GM21825 (cell line): ENCODE results near the gene POLG.

ENCODE experiments used
- ATAC-seq: cut with Tn5 transposase; IDR thresholded peaks from one replicate; pipeline ENCODE4 v1.9.1; 2021; ENCODE audit warnings: mild to moderate bottlenecking, moderate library complexity; ENCODE audit not compliant: unreplicated experiment

POLG gene

GRCh38 chr15:89327113-89327512, 7.5 kb downstream of the POLG start:
- ATAC-seq: no peak

- no peak for ATAC-seq
These were observed 8.3 kb downstream of the POLG start for GRCh38 chr15:89326316-89326715.

GRCh38 chr15:89325039-89325803, 9.4 kb downstream of the POLG start:
- no peak for ATAC-seq

GRCh38 chr15:89323825-89324224, 10.8 kb downstream of the POLG start:
- no peak for ATAC-seq

GRCh38 chr15:89322822-89323221, 11.8 kb downstream of the POLG start:
- ATAC-seq: no peak

GRCh38 chr15:89321521-89322410, 12.9 kb downstream of the POLG start:
- no peak for ATAC-seq

GRCh38 chr15:89320200-89320599, 14.4 kb downstream of the POLG start:
- no peak for ATAC-seq

GRCh38 chr15:89319678-89320077, 14.9 kb downstream of the POLG start:
- no peak for ATAC-seq

- ATAC-seq: no peak
These were observed 17.4 kb downstream of the POLG start for GRCh38 chr15:89317186-89317720.

- no peak for ATAC-seq
These were observed 18.1 kb downstream of the POLG start for GRCh38 chr15:89316504-89316903.

- ATAC-seq: no peak
These were observed 19.2 kb downstream of the POLG start for GRCh38 chr15:89315375-89315929.

GRCh38 chr15:89309993-89310392, 24.6 kb downstream of the POLG start:
- ATAC-seq: no peak

- ATAC-seq: no peak
These were observed 26.4 kb downstream of the POLG start for GRCh38 chr15:89308236-89308635.

- no peak for ATAC-seq
These were observed 26.8 kb downstream of the POLG start for GRCh38 chr15:89307791-89308190.

- ATAC-seq: no peak
These were observed 27.5 kb downstream of the POLG start for GRCh38 chr15:89307046-89307587.

- ATAC-seq: no peak
These were observed 29.2 kb downstream of the POLG start for GRCh38 chr15:89305395-89305794.

GRCh38 chr15:89303986-89304385, 30.6 kb downstream of the POLG start:
- ATAC-seq: no peak

GRCh38 chr15:89301304-89302089, 33.1 kb downstream of the POLG start:
- ATAC-seq: no peak

- ATAC-seq: no peak
These were observed 34.7 kb downstream of the POLG start for GRCh38 chr15:89299896-89300295.

GRCh38 chr15:89293012-89293411, 41.6 kb downstream of the POLG start:
- no peak for ATAC-seq
